ENCODE results near the gene NAA30. TPM values are rescaled to one million over a fixed set of nuclear protein-coding genes. Genes with fewer than 3 reads are reported as not detected.

Gene NAA30
- polyA plus RNA-seq, 1 donor = 24.4 TPM

- DNase-seq (ENCODE audit: low read depth) = no peak
Measured at GRCh38 chr14:57392830-57393229, 2.4 kb downstream of the NAA30 start.

- no peak for DNase-seq (ENCODE audit: low read depth)
Measured at GRCh38 chr14:57400556-57401494, 10.4 kb downstream of the NAA30 start.

GRCh38 chr14:57401501-57401900 is 11.1 kb downstream of the NAA30 start:
- no peak for DNase-seq (ENCODE audit: low read depth)

- no peak for DNase-seq (ENCODE audit: low read depth)
Measured at GRCh38 chr14:57402173-57402852, 11.9 kb downstream of the NAA30 start.

GRCh38 chr14:57403521-57403864 is 13.1 kb downstream of the NAA30 start:
- no peak for DNase-seq (ENCODE audit: low read depth)

GRCh38 chr14:57405562-57405961 is 15.2 kb downstream of the NAA30 start:
- no peak for DNase-seq (ENCODE audit: low read depth)

- no peak for DNase-seq (ENCODE audit: low read depth)
Measured at GRCh38 chr14:57408037-57408436, 17.7 kb downstream of the NAA30 start.

GRCh38 chr14:57408634-57409033 is 18.2 kb downstream of the NAA30 start:
- no peak for DNase-seq (ENCODE audit: low read depth)

GRCh38 chr14:57412341-57412740 is 22.0 kb downstream of the NAA30 start:
- DNase-seq (ENCODE audit: low read depth) = no peak

- DNase-seq (ENCODE audit: low read depth) = no peak
Measured at GRCh38 chr14:57413849-57414248, 23.5 kb downstream of the NAA30 start.

- no peak for DNase-seq (ENCODE audit: low read depth)
Measured at GRCh38 chr14:57417228-57417627, 26.8 kb downstream of the NAA30 start.

GRCh38 chr14:57418999-57419398 is 28.6 kb downstream of the NAA30 start:
- DNase-seq (ENCODE audit: low read depth) = no peak

GRCh38 chr14:57420033-57420432 is 29.6 kb downstream of the NAA30 start:
- DNase-seq (ENCODE audit: low read depth) = no peak

- no peak for DNase-seq (ENCODE audit: low read depth)
Measured at GRCh38 chr14:57420986-57421385, 30.6 kb downstream of the NAA30 start.

- no peak for DNase-seq (ENCODE audit: low read depth)
Measured at GRCh38 chr14:57435923-57436322, 45.5 kb downstream of the NAA30 start.

GRCh38 chr14:57461777-57462320 is 71.5 kb downstream of the NAA30 start:
- no peak for DNase-seq (ENCODE audit: low read depth)

- DNase-seq (ENCODE audit: low read depth) = no peak
Measured at GRCh38 chr14:57462551-57462950, 72.2 kb downstream of the NAA30 start.

GRCh38 chr14:57464008-57464730 is 73.8 kb downstream of the NAA30 start:
- no peak for DNase-seq (ENCODE audit: low read depth)
